ENCODE measurements around the gene TEX19. TPM values are rescaled to one million over a fixed set of nuclear protein-coding genes. Genes with fewer than 3 reads are reported as not detected.

Gene TEX19, protein sequence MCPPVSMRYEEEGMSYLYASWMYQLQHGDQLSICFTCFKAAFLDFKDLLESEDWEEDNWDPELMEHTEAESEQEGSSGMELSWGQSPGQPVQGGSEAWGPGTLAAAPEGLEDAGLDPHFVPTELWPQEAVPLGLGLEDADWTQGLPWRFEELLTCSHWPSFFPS
- polyA plus RNA-seq: not detected
- long read RNA-seq, donor 1: 0 reads
- long read RNA-seq, donor 2: 0 reads
- long read RNA-seq, donor 3: 0 reads
- long read RNA-seq, donor 4: 0 reads
- long read RNA-seq, donor 5: 0 reads
- long read RNA-seq, donor 6: 0 reads
- long read RNA-seq, donor 7: 0 reads
- long read RNA-seq, donor 8: 0 reads
- long read RNA-seq, donor 9: 0 reads
- long read RNA-seq, donor 10: 0 reads
- long read RNA-seq, donor 11: 0 reads

GRCh38 chr17:82358465-82359350 lies at the start of gene TEX19:
TSS of gene TEX19 (plus strand) at chr17:82359247. CDS start at chr17:82362151, 2,904 bp downstream.
- DNase-seq: no peak
- H3K27ac ChIP-seq (ENCODE audit: low read length): no peak within 1 kb of the TSS
- no peaks in the 10 kb centered on the region for H3K4me1 ChIP-seq (ENCODE audit: control insufficient read depth, insufficient read depth, low read length)
- H3K36me3 ChIP-seq (ENCODE audit: control insufficient read depth, insufficient read depth, low read length): no peaks in the 10 kb centered on the region
- peaks cover 3% of the 10 kb centered on the region for H3K9me3 ChIP-seq (ENCODE audit: control insufficient read depth, low read depth, low read length)
- H3K4me3 ChIP-seq (ENCODE audit: low read length): no peak within 1 kb of the TSS
- 82% methylated on average over 3 of the region's 21 CpGs for WGBS (ENCODE audit: insufficient coverage, low lambda C conversion rate)
- peaks cover 22% of the 10 kb centered on the region for H3K27me3 ChIP-seq (ENCODE audit: control insufficient read depth, insufficient read depth, low read length)

- H3K36me3 ChIP-seq (ENCODE audit: control insufficient read depth, insufficient read depth, low read length): no peaks in the 10 kb centered on the region
- peak; percentile 86 to 93 for DNase-seq
- no peak overlapping the region for H3K4me3 ChIP-seq (ENCODE audit: low read length)
- peaks cover 23% of the 10 kb centered on the region for H3K4me1 ChIP-seq (ENCODE audit: control insufficient read depth, insufficient read depth, low read length)
- H3K27me3 ChIP-seq (ENCODE audit: control insufficient read depth, insufficient read depth, low read length): no peaks in the 10 kb centered on the region
- WGBS (ENCODE audit: insufficient coverage, low lambda C conversion rate): 92% methylated on average over 2 of the region's 27 CpGs
- H3K9me3 ChIP-seq (ENCODE audit: control insufficient read depth, low read depth, low read length): peaks cover 15% of the 10 kb centered on the region
- H3K27ac ChIP-seq (ENCODE audit: low read length): peak overlapping the region; percentile 70
Measured at GRCh38 chr17:82309656-82310570, 49.1 kb upstream of the TEX19 start.

DNA sequence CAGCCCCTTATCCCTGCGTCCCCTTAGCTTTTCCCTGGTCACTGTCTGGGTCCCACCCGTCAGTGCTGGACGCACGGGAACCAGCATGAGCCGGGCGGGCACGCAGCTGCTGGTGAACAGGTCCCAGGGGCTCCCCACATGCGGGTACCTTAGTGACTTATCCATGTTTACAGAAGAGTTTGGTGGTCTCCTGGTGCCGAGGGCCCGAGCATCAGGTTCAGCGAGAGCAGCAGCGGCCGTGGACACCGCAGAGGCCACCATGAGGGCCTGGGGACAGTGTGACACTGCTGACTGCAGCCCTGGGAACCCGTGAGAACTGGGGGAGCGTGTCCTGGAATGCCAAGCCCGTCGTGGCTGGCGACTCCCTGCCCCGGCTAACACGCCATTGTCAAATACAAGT lies 48.2 kb upstream of the TEX19 start:
- no peak for DNase-seq
- Histone ChIP-seq H3K27ac (ENCODE audit: low read length) (peak overlapping the region; percentile 70), H3K27me3 (ENCODE audit: control insufficient read depth, insufficient read depth, low read length) (peaks cover 7% of the 10 kb centered on the region), H3K4me1 (ENCODE audit: control insufficient read depth, insufficient read depth, low read length) (peaks cover 21% of the 10 kb centered on the region), H3K4me3 (ENCODE audit: low read length) (no peak overlapping the region), H3K9me3 (ENCODE audit: control insufficient read depth, low read depth, low read length) (peaks cover 17% of the 10 kb centered on the region), H3K36me3 (ENCODE audit: control insufficient read depth, insufficient read depth, low read length) (no peaks in the 10 kb centered on the region)
- WGBS (ENCODE audit: insufficient coverage, low lambda C conversion rate): no CpG with 5 or more reads among the region's 21 CpGs

DNA sequence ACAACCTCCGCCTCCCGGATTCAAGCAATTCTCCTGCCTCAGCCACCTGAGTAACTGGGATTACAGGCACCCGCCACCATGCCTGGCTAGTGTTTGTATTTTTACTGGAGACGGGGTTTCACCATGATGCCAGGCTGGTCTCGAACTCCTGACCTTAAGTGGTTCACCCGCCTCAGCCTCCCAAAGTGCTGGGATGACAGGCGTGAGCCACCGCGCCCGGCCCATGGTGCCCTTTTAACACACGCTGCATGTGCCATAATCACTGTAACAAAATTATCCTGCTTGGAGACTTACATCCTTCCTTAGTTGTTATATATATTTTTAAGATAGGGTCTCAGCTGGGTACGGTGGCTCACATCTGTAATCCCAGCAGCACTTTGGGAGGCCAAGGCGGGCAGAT lies 47.1 kb upstream of the TEX19 start:
- H3K27me3 ChIP-seq (ENCODE audit: control insufficient read depth, insufficient read depth, low read length): peaks cover 11% of the 10 kb centered on the region
- DNase-seq: no peak
- H3K4me1 ChIP-seq (ENCODE audit: control insufficient read depth, insufficient read depth, low read length): peaks cover 30% of the 10 kb centered on the region
- H3K27ac ChIP-seq (ENCODE audit: low read length): no peak overlapping the region
- WGBS (ENCODE audit: insufficient coverage, low lambda C conversion rate): 94% methylated on average over 2 of the region's 13 CpGs
- H3K36me3 ChIP-seq (ENCODE audit: control insufficient read depth, insufficient read depth, low read length): no peaks in the 10 kb centered on the region
- peaks cover 18% of the 10 kb centered on the region for H3K9me3 ChIP-seq (ENCODE audit: control insufficient read depth, low read depth, low read length)
- no peak overlapping the region for H3K4me3 ChIP-seq (ENCODE audit: low read length)

- Histone ChIP-seq H3K4me1 (ENCODE audit: control insufficient read depth, insufficient read depth, low read length) (peaks cover 38% of the 10 kb centered on the region), H3K27ac (ENCODE audit: low read length) (no peak overlapping the region), H3K4me3 (ENCODE audit: low read length) (no peak overlapping the region), H3K27me3 (ENCODE audit: control insufficient read depth, insufficient read depth, low read length) (peaks cover 11% of the 10 kb centered on the region), H3K9me3 (ENCODE audit: control insufficient read depth, low read depth, low read length) (peaks cover 18% of the 10 kb centered on the region), H3K36me3 (ENCODE audit: control insufficient read depth, insufficient read depth, low read length) (no peaks in the 10 kb centered on the region)
- no peak for DNase-seq
- 92% methylated on average over 5 of the region's 28 CpGs for WGBS (ENCODE audit: insufficient coverage, low lambda C conversion rate)
Measured at GRCh38 chr17:82313195-82314011, 45.6 kb upstream of the TEX19 start.

DNA sequence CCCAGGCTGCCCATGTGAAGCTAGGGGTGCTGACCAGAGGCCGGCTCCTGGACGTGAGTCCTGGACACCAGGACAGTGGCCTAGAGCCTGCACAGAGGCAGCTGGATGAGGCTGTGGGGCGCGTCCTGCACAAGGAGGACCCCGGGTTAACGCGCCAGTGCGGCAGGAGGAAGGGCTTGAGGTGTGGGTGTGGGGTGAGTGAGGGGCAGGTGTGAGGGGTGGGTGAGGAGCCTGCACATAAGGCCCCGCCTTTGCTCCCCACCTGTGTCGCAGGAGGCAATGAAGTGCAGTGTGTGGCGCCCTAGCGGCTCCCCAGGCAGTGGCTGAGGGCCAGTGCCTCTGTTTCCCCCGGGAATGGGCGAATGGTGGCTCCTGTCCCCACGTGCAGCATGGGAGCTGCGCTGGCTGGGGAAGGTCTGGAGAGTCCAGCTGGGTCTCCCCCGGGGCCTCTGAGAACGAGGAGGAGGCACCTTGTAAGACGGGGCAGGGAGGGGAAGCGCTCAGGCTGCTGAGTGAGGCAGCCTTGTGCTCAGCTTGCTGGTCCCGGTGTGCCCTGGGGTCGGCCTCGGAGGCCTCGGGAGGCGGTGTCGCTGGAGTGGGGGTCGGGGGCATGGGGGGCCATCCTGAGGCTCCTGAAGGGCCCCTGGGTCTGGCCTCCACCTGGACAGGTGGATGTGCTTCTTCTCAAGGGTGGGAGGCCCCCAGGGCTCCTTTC lies 44.9 kb upstream of the TEX19 start:
- no peak overlapping the region for H3K27ac ChIP-seq (ENCODE audit: low read length)
- H3K9me3 ChIP-seq (ENCODE audit: control insufficient read depth, low read depth, low read length): peaks cover 17% of the 10 kb centered on the region
- no peak for DNase-seq
- H3K4me3 ChIP-seq (ENCODE audit: low read length): no peak overlapping the region
- no CpG with 5 or more reads among the region's 27 CpGs for WGBS (ENCODE audit: insufficient coverage, low lambda C conversion rate)
- H3K36me3 ChIP-seq (ENCODE audit: control insufficient read depth, insufficient read depth, low read length): no peaks in the 10 kb centered on the region
- H3K4me1 ChIP-seq (ENCODE audit: control insufficient read depth, insufficient read depth, low read length): peaks cover 38% of the 10 kb centered on the region
- H3K27me3 ChIP-seq (ENCODE audit: control insufficient read depth, insufficient read depth, low read length): peaks cover 11% of the 10 kb centered on the region

DNA sequence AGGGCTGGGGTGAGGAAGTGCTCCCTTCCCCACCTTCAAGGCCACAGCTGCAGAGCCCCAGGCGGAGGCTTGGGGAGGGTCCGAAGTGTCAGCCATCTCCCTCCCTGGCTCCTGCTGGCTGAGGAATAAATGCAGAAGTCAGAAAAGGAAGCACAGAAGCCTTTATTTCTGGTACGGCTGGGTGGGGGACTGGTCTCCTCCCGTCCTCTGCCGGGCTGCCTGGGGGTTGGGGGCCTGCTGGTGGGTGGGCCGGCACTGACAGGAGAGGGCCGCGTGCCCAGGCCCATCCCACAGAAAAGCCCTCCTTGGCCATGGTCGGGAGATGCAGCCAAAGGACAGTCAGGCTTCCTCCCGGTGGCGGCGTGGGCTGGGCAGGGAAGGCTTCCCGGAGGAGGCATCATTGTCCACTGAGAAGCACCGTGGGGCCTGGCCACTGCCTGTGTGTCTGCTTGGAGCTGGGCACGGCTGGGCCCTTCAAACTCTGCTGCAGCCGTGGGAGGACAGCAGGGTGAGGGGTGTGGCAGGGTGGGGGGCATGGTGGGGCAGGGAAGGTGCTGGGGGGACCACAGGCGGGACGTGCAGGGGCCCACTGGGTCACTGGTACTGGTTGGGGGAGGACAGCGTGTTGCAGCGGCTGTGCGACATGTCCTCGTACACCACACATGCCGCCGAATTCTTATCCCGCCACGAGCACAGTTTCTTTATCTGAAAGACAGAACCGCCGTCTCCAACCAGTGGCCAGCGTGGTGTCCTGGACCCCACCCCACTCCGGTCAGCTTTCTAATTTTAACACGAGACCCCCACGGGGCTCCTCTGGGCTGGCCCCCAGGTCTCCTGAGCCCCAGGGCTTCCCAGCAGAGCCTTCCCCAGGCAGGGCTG lies 44.1 kb upstream of the TEX19 start:
- no peak overlapping the region for H3K27ac ChIP-seq (ENCODE audit: low read length)
- peaks cover 33% of the 10 kb centered on the region for H3K4me1 ChIP-seq (ENCODE audit: control insufficient read depth, insufficient read depth, low read length)
- H3K9me3 ChIP-seq (ENCODE audit: control insufficient read depth, low read depth, low read length): peaks cover 22% of the 10 kb centered on the region
- H3K36me3 ChIP-seq (ENCODE audit: control insufficient read depth, insufficient read depth, low read length): no peaks in the 10 kb centered on the region
- no peak for DNase-seq
- H3K4me3 ChIP-seq (ENCODE audit: low read length): no peak overlapping the region
- no CpG with 5 or more reads among the region's 32 CpGs for WGBS (ENCODE audit: insufficient coverage, low lambda C conversion rate)
- H3K27me3 ChIP-seq (ENCODE audit: control insufficient read depth, insufficient read depth, low read length): peaks cover 11% of the 10 kb centered on the region

- H3K27ac ChIP-seq (ENCODE audit: low read length): no peak overlapping the region
- H3K4me3 ChIP-seq (ENCODE audit: low read length): peak overlapping the region; percentile 16
Measured at GRCh38 chr17:82315703-82316358, 43.2 kb upstream of the TEX19 start.

More at GRCh38 chr17:82315703-82316358, 43.2 kb upstream of the TEX19 start:
- no CpG with 5 or more reads among the region's 36 CpGs for WGBS (ENCODE audit: insufficient coverage, low lambda C conversion rate)
- Histone ChIP-seq H3K4me1 (ENCODE audit: control insufficient read depth, insufficient read depth, low read length) (peaks cover 29% of the 10 kb centered on the region), H3K36me3 (ENCODE audit: control insufficient read depth, insufficient read depth, low read length) (no peaks in the 10 kb centered on the region), H3K9me3 (ENCODE audit: control insufficient read depth, low read depth, low read length) (peaks cover 20% of the 10 kb centered on the region), H3K27me3 (ENCODE audit: control insufficient read depth, insufficient read depth, low read length) (peaks cover 11% of the 10 kb centered on the region)
- peak in 1 of 2 donors; percentile 42 for DNase-seq

Data from large intestine (tissue), 12 donors.